Muscle of back (tissue), 13 donors: ENCODE results near the gene NMT1. TPM values are rescaled to one million over a fixed set of nuclear protein-coding genes. Genes with fewer than 3 reads are reported as not detected.

Source experiments
- DNase-seq, 3 donors: peaks; one replicate each; pipeline versions ENCODE4 v3.0.0 to v3.0.0-alpha.2; 2013
- long read RNA-seq, 9 donors: transcript quantifications; one replicate each; lab custom pipeline, GENCODE V29; 2026
- polyA plus RNA-seq, 10 donors: library from polyadenylated mRNA; unstranded; fragments of 120-200 nt; gene quantifications; one replicate each; pipeline ENCODE4 v1.2.1, GENCODE V29; 2013; ENCODE audit not compliant: insufficient read length in 10 of 10

The NMT1 gene
- polyA plus RNA-seq: 10 to 100 TPM; 31.8 to 49.7 (median 38.3) TPM
- long read RNA-seq, donor 1, full-length matches to known transcripts: 6 of 11 reads
- long read RNA-seq, donor 1, partial matches to known transcripts: 5 of 11 reads
- long read RNA-seq, donor 1, other reads (novel, unspliced or antisense): 0 of 11 reads
- long read RNA-seq, donor 2, full-length matches to known transcripts: 6 of 41 reads
- long read RNA-seq, donor 2, partial matches to known transcripts: 35 of 41 reads
- long read RNA-seq, donor 2, other reads (novel, unspliced or antisense): 0 of 41 reads
- long read RNA-seq, donor 3: 0 reads
- long read RNA-seq, donor 4, full-length matches to known transcripts: 4 of 4 reads
- long read RNA-seq, donor 4, partial matches to known transcripts: 0 of 4 reads
- long read RNA-seq, donor 4, other reads (novel, unspliced or antisense): 0 of 4 reads
- long read RNA-seq, donor 5, full-length matches to known transcripts: 6 of 6 reads
- long read RNA-seq, donor 5, partial matches to known transcripts: 0 of 6 reads
- long read RNA-seq, donor 5, other reads (novel, unspliced or antisense): 0 of 6 reads
- long read RNA-seq, donor 6, full-length matches to known transcripts: 5 of 10 reads
- long read RNA-seq, donor 6, partial matches to known transcripts: 5 of 10 reads
- long read RNA-seq, donor 6, other reads (novel, unspliced or antisense): 0 of 10 reads
- long read RNA-seq, donor 7, full-length matches to known transcripts: 6 of 6 reads
- long read RNA-seq, donor 7, partial matches to known transcripts: 0 of 6 reads
- long read RNA-seq, donor 7, other reads (novel, unspliced or antisense): 0 of 6 reads
- long read RNA-seq, donor 8, full-length matches to known transcripts: 4 of 4 reads
- long read RNA-seq, donor 8, partial matches to known transcripts: 0 of 4 reads
- long read RNA-seq, donor 8, other reads (novel, unspliced or antisense): 0 of 4 reads
- long read RNA-seq, donor 9: 0 reads

GRCh38 chr17:45060797-45061605, at the start of gene NMT1:
Gene NMT1 (plus strand): TSS chr17:45061317. CDS start chr17:45061330, 13 bp downstream.
- peak; percentile 99 to 100 (median 100) for DNase-seq

GRCh38 chr17:45011767-45012166, 49.4 kb upstream of the NMT1 start:
- DNase-seq: no peak

- peak in 2 of 3 donors; percentile 26 to 71 for DNase-seq
These were observed 47.8 kb upstream of the NMT1 start for GRCh38 chr17:45013021-45013997.

GRCh38 chr17:45016237-45016636, 44.9 kb upstream of the NMT1 start:
- no peak for DNase-seq

- DNase-seq: no peak
These were observed 44.3 kb upstream of the NMT1 start for GRCh38 chr17:45016823-45017222.

- DNase-seq: no peak
These were observed 42.6 kb upstream of the NMT1 start for GRCh38 chr17:45018514-45018847.

- DNase-seq: peak in 2 of 3 donors; percentile 73 to 74
These were observed 42.0 kb upstream of the NMT1 start for GRCh38 chr17:45018848-45019711.

GRCh38 chr17:45020354-45021138, 40.6 kb upstream of the NMT1 start:
- peak in 2 of 3 donors; percentile 66 to 80 for DNase-seq

GRCh38 chr17:45021607-45022287, 39.4 kb upstream of the NMT1 start:
- peak; percentile 63 to 89 (median 76) for DNase-seq

GRCh38 chr17:45022288-45022648, 38.8 kb upstream of the NMT1 start:
- peak in 1 of 3 donors; percentile 30 for DNase-seq

- no peak for DNase-seq
These were observed 38.3 kb upstream of the NMT1 start for GRCh38 chr17:45022655-45023339.

- no peak for DNase-seq
These were observed 32.0 kb upstream of the NMT1 start for GRCh38 chr17:45029096-45029495.

- DNase-seq: no peak
These were observed 31.2 kb upstream of the NMT1 start for GRCh38 chr17:45029758-45030423.

GRCh38 chr17:45030733-45031132, 30.4 kb upstream of the NMT1 start:
- DNase-seq: no peak

GRCh38 chr17:45031231-45032173, 29.6 kb upstream of the NMT1 start:
- no peak for DNase-seq

GRCh38 chr17:45032174-45032541, 29.0 kb upstream of the NMT1 start:
- DNase-seq: no peak
